ENCODE data around the gene TVP23B.
A peak's percentile ranks its signal among the peaks of the same experiment; 100 is the strongest.
"Not testable (repeated sequence)": the region's sequence is repeated elsewhere in the genome, so short reads cannot be mapped to it uniquely, and the experiment has no call there.

Gene TVP23B

DNA sequence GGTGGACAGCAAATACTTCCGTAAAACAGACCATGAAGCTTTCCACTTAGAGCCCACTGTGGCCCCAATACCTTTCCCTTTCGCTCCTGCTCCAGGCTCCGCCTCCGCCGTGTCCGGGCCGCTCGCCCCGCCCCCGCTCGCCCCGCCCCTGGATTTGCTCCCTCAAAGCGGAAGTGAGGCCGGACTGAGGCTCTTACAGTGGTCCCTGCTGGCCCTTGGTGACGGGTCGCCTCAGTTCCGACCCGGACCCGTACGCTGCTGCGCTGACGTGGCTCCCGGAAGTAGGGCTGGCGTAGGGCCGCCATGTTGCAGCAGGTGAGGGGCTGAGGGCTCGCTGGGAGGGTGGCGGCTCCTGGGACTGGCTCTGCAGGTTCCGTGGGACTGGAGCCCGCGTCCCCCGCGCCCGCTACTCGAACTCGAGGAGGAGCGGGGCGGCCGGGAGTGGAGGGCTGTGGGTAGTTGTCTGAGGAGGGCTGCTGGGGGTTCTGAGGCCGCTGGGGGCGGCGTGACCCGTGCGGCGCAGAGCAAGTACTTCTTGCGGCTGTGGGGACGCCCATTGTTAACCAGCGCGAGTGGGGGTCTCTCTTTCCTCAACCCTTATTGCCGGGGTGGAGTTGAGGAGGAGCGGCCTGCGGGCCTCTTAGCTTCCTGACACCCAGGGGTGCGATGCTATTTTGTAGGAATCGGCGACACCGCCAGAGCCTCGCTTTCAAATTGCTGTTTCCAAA lies at the start of gene TVP23B:
TVP23B (plus strand) TSS at position 193 of the 728 bp plus-strand sequence; CDS start at position 304, 111 bp downstream.
- DNase-seq (ENCODE audit: low read depth in 2 of 3, low spot score in 1 of 3), result peak; percentile 95 to 98 (median 97)

GRCh38 chr17:18732438-18732837 lies 48.5 kb upstream of the TVP23B start:
- DNase-seq (ENCODE audit: low read depth in 2 of 3, low spot score in 1 of 3), result not testable (repeated sequence)

GRCh38 chr17:18733350-18733749 lies 47.6 kb upstream of the TVP23B start:
- DNase-seq (ENCODE audit: low read depth in 2 of 3, low spot score in 1 of 3), result not testable (repeated sequence)

GRCh38 chr17:18739616-18740391 lies 41.2 kb upstream of the TVP23B start:
- not testable (repeated sequence) for DNase-seq (ENCODE audit: low read depth in 2 of 3, low spot score in 1 of 3)

DNA sequence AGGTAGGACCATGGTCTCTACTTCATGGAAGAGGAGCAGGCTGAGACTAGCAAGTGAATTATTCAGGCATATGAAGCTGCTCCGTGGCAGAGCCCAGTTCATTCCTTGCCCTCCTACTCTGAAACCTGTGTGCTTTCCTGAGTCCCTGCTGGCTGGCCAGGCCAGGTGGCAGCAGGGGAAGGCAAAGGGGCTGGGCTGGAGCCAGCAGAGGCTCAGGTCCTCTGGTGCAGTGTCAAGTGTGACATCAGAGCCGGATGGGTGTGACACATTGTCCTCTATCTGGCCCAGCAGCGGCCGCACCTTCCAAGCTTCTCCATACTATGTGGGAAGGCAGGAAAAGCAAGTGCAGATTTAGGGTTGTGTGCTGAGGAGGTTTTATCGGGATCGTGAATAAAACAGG lies 39.8 kb upstream of the TVP23B start:
- DNase-seq (ENCODE audit: low read depth in 2 of 3, low spot score in 1 of 3), result not testable (repeated sequence)

- DNase-seq (ENCODE audit: low read depth in 2 of 3, low spot score in 1 of 3), result not testable (repeated sequence)
Measured at GRCh38 chr17:18743699-18744421, 37.1 kb upstream of the TVP23B start, which contains the start of gene FBXW10. TSS of gene FBXW10 (plus strand) at chr17:18744054. CDS start at chr17:18744245, 191 bp downstream.

DNA sequence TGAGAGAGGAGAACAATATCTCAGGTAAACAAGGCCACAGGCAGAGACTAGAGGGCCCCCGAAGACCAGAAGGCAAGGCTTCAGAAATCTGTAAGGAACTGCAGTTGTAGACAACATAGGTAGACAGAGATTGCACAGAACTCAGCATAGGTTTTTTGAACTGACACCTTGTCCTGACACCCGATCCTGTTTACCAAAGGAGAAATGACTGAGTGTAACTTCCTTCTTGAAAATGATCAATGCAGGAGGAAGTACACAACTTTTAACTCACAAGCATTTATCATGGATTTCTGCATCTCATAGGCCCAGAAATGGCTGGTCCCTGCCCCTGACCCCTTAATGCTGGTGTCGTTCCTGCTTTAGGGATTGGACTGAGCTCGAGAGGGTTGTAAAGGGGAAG lies 36.3 kb upstream of the TVP23B start:
- not testable (repeated sequence) for DNase-seq (ENCODE audit: low read depth in 2 of 3, low spot score in 1 of 3)

DNA sequence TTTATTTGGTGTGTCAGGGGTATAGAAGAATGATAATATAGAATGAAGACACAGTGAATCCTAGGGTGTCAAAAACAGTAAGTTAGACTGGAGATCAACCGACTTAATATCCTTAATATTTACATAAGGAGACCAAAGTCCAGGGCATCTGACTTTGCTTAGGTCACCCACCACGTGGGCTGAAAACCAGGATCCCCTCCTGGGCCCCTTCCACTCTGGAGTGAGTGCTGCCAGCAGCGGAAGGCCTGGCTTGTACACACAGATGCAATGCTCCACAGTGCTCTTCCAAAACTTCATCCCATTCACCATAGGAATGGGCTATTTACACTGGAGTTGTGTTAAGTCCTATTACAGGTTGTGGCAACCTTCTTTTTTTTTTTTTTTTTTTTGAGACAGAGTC lies 34.4 kb upstream of the TVP23B start:
- not testable (repeated sequence) for DNase-seq (ENCODE audit: low read depth in 2 of 3, low spot score in 1 of 3)

- not testable (repeated sequence) for DNase-seq (ENCODE audit: low read depth in 2 of 3, low spot score in 1 of 3)
Measured at GRCh38 chr17:18747501-18747900, 33.5 kb upstream of the TVP23B start.

DNA sequence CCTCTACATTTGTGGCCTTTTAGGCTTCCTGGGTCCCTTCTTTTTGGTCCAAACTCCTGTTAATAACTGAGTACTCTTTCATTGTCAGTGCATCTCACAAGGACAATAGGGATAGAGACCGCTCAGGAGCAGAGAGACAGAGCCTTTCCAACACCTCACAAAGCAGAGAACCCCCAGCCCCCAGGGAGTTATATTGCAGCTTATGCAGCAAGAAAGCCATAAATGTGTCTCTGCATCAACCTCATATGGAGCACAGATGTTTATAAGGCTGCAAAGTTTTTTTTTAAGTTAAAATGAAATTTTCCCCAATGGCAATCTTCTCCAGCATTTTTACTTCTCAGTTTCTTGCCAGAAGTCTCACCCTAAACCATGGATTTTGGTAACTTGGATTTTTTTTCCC lies 30.7 kb upstream of the TVP23B start:
- not testable (repeated sequence) for DNase-seq (ENCODE audit: low read depth in 2 of 3, low spot score in 1 of 3)

DNA sequence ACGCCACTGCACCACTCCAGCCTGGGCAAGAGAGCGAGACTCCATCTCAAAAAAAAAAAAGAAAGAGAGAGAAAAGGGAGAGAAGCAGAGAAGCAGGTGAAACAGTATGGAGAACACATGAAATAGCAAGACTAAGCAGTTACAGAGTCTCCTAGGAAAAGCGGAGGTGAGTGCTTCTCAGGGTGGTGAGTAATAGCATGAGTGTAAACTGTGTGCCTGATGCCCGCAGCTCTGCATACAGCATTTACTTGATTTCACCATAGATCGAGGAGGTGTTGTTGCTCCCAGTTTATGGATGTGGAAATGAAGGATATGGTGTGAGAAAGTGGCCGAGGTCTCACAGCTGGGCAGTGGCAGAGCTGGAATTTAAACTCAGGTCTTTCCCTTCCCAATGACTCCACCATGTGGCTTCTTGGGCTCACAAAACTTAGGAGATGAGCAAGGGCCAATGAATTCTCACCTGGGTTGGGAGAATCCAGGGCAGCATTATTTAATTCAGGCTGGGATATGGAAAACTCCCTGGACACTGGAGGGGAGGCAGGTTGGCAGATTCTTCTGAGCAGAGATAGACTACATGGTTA lies 27.1 kb upstream of the TVP23B start:
- DNase-seq (ENCODE audit: low read depth in 2 of 3, low spot score in 1 of 3), result not testable (repeated sequence)

DNA sequence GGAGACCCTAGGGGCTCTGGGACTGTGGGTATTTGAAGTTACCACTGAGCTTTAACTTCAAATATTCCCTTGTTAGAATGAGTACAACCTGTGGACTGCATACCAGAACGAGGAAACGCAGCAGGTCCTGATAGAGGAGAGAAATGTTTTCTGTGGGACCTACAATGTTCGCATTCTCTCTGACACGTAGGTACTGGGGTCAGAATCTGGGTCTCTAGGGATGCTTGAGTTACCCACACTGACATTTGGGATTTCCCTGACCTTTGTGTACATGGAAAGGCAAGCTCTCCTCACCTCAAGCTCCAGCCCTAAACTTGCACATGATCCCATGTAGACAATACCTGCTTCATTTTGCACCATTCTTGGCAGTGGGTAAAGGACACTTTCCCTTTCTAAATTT lies 25.0 kb upstream of the TVP23B start:
- DNase-seq (ENCODE audit: low read depth in 2 of 3, low spot score in 1 of 3), result not testable (repeated sequence)

DNA sequence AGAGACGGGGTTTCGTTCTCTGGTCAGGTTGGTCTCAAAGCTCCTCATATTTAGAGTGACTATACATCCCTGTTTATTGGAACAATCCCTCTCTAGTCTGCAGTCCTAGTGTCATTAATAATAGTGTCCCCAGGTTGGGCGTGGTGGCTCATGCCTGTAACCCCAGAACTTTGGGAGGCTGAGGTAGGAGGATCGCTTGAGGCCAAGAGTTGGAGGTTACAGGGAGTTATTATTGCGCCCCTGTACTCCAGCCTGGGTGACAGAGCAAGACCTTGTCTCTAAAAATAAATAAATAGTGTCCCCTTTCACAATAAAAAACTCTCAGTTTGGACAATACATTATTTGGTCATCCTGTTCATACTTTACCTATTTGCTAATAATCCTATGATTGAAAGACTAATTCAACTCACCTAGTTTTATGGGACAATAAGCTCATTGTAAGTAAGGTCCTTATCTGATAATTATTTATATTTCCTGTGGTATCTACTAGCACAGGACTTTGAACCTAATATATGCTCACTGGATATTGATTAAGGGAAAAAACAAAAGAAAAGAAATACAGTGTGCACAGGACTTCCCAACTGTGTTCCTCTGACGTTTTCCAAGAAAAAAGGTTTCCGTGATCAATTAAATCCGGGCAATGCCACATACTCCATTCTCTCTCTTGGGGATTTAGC lies 23.5 kb upstream of the TVP23B start:
- DNase-seq (ENCODE audit: low read depth in 2 of 3, low spot score in 1 of 3), result not testable (repeated sequence)

DNA sequence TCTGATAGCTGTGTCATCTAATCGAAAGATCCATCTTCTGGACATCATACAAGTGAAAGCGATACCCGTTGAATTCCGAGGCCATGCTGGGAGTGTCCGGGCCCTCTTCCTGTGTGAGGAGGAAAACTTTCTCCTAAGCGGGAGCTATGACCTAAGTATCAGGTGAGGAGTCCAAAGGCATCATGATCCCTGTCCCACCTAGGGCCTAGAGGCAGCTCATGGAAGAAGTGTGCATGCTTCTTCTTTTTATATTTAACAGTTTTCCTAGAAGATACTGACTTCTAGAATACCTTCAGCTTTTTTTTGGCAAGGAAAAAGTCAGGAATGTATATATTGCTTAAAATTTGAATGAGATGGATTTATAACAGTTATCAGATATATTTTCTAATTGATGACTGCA lies 22.6 kb upstream of the TVP23B start:
- DNase-seq (ENCODE audit: low read depth in 2 of 3, low spot score in 1 of 3), result not testable (repeated sequence)

DNA sequence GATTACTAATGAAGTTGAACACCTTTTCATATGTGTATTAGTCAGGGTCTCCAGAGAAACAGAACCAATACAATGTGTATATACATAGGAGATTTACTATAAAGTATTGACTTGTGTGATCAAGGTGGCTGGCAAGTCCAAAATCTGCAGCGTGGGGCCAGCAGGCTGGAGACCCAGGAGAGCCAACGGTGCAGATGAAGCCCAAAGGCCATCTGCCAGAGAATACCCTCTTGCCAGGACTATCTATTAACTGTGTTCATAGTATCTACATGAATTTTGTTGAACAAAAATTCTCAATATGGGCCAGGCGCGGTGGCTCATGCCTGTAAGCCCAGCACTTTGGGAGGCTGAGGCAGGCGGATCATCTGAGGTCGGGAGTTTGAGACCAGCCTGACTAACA lies 20.8 kb upstream of the TVP23B start:
- not testable (repeated sequence) for DNase-seq (ENCODE audit: low read depth in 2 of 3, low spot score in 1 of 3)

- not testable (repeated sequence) for DNase-seq (ENCODE audit: low read depth in 2 of 3, low spot score in 1 of 3)
Measured at GRCh38 chr17:18770572-18770971, 10.4 kb upstream of the TVP23B start.

DNA sequence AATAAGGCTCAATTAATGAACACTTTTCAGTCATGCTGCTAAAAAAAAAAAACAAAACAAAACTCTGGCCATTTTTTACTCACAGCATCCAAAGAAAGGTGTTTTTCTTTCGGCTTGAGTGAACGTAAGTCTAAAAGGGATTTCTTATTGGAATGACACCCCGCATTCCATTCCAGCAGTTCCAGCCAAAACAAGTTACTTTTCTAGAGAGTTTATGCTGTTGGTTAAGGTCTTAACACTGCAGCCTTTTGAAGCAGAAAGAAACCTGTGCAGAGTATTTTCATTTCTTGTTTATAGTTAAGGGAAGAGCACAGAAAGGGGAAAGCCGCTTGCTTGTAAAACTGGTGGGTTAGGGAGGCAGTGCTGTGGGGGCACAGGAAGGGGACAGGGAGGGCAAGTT lies 9.9 kb upstream of the TVP23B start:
- DNase-seq (ENCODE audit: low read depth in 2 of 3, low spot score in 1 of 3), result not testable (repeated sequence)

DNA sequence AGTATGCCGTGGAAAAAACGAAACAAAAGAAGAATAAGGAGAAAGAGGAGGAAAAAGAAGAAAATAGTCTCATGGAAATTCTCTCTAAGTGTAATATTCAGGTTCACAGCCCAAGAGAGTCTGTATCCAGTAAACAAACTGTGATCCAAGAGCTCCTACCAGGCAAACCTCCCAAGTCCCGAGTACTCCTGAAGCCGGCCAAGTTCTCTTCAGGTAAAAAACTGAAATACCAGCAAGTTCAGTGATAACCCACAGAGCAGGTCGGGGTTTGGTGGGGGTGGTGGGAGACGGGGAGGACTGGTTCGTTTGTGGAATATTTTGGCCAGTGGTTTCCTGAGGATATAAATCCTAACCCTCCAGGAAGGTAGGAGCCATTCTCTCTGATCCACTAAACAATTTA lies 8.5 kb upstream of the TVP23B start:
- DNase-seq (ENCODE audit: low read depth in 2 of 3, low spot score in 1 of 3), result no peak

DNA sequence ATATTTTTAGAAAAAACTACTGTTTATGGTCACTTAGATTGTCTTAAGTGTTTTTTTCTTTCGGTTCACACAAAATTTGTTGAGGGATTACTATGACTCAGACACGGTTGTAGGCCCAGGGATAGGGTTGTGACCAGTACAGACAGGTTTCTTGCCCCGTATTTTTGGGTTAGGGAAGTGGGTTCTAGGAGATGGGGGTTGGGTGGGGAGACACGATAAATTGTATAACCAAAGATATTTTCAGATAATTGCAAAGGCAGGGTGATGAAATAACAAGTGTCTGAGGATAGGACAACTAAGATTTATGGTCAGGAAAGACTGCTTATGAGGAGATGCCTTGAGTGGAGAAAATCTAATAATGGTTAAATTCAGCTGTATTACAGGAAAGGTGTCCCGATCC lies 822 bp downstream of the TVP23B start:
- DNase-seq (ENCODE audit: low read depth in 2 of 3, low spot score in 1 of 3), result not testable (repeated sequence)

- DNase-seq (ENCODE audit: low read depth in 2 of 3, low spot score in 1 of 3), result not testable (repeated sequence)
Measured at GRCh38 chr17:18785933-18786332, 5.0 kb downstream of the TVP23B start.
